HG03064 (cell line): ENCODE data around the gene OTUD5.
A peak's percentile ranks its signal among the peaks of the same experiment; 100 is the strongest.
"Not testable (repeated sequence)": the region's sequence is repeated elsewhere in the genome, so short reads cannot be mapped to it uniquely, and the experiment has no call there.

Source experiments
- ATAC-seq: cut with Tn5 transposase; IDR thresholded peaks from one replicate; pipeline ENCODE4 v1.9.1; 2021; ENCODE audit warnings: low read depth; ENCODE audit not compliant: unreplicated experiment

OTUD5 gene, protein sequence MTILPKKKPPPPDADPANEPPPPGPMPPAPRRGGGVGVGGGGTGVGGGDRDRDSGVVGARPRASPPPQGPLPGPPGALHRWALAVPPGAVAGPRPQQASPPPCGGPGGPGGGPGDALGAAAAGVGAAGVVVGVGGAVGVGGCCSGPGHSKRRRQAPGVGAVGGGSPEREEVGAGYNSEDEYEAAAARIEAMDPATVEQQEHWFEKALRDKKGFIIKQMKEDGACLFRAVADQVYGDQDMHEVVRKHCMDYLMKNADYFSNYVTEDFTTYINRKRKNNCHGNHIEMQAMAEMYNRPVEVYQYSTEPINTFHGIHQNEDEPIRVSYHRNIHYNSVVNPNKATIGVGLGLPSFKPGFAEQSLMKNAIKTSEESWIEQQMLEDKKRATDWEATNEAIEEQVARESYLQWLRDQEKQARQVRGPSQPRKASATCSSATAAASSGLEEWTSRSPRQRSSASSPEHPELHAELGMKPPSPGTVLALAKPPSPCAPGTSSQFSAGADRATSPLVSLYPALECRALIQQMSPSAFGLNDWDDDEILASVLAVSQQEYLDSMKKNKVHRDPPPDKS

DNA sequence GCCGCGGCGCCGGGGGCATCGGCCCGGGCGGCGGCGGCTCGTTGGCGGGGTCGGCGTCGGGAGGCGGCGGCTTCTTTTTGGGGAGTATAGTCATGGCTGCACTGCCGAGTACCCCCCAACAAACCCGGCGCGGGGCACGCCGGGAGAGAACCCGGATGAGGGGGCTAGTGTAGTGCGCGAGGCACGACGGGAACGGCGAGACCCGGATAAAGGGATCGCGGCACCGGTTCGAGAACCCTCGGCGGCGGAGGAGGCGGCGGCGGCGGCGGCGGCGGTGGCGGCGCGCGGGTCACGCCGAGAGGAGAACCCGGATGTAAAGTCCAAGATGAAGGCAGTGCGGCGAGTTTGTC is at the start of gene OTUD5:
Gene OTUD5, minus strand, starts transcription at position 131 of the 350 bp plus-strand sequence. Its CDS starts 37 bp downstream, at position 94.
- ATAC-seq = peak; percentile 39

GRCh38 chrX:49003696-49004095 is 46.3 kb upstream of the OTUD5 start:
- ATAC-seq = no peak

GRCh38 chrX:49002091-49002935 is 44.9 kb upstream of the OTUD5 start, which contains the start of gene GRIPAP1:
TSS of gene GRIPAP1 (minus strand) at chrX:49002264. CDS start at chrX:49002229, 35 bp downstream.
- ATAC-seq = peak; percentile 70

DNA sequence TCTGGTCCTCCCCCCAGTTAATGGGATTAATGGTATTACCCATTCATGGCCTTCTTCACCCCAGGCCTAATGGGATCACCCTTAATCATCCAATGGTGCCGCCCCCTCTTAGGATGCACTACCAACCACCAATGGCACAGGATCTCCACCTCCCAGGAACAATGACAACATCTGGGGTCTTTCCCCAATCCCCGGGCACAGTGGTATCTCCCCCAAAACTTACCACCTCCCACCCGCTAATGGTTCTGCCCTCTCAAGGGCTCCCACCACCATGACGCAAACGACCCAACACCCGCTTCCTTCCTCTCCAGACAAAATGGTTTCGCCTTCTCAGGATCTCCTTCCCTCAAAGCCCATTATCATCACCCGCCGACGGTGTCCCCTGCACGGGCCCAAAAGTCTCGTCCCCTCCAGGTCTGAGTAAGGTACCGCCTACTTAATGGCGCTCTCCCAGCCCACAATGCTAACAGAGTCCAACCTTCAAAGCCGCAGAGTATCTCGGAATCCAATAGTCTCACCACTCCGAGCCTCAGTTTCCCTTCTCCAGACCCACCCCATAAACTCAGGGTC is 44.2 kb upstream of the OTUD5 start:
- peak; percentile 25 for ATAC-seq

DNA sequence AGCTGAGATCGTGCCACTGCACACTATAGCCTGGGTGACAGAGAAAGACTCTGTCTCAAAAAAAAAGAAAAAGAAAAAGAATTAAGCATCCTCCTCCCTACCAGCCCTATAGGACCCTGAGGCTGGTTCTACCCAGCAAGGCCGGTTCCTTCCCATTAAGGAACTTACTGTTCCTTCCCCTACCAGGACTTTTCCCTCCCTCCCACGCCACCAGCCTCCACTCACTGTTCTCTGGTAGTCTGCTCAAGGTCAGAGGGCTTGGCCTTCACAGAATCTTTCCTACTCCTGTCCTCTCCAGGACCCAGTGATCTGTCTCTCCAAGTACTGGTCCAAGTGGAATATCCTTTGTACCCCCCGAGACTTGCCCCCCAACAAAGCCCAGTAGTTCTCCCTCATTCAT is 43.2 kb upstream of the OTUD5 start:
- no peak for ATAC-seq

GRCh38 chrX:48999030-48999429 is 41.6 kb upstream of the OTUD5 start:
- ATAC-seq = no peak

DNA sequence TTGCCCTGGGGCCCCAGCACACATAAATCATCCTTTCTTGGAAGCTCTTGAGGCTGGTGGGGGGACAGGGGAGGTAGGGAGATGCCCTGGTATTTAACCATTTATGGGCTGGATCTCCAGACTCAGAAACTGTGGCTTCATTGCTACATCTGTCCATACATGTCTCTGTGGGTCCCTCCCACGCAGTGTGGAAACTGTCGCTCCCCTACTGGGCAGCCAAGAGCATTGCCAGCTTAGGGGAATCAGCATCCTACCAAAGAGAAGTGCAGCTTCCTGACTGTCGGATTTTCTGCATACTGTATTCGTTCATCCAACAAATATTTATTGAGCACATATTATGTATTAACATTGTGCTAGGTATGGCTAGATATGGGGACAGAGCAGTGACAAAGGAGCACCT is 41.0 kb upstream of the OTUD5 start:
- ATAC-seq = no peak

- ATAC-seq = no peak
Measured at GRCh38 chrX:48997865-48998264, 40.5 kb upstream of the OTUD5 start.

DNA sequence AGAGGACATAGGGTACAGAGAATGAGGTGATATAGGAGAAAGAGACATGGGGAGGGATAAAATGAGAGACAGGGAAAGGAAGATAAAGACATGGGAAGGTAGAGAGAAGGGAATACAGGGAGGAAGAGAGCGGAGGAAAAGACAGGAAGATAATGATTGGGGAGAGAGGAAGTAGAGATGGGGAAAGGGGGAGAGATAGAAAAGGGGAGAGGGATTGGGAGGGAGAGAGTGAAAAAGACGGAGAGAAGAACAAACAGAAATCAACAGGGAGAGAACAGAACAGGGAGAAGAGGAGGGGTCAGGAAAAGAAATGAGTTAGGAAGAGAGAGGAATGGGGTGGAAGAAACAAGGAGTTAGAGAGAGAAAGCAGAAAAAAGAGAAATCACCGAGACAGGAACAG is 40.0 kb upstream of the OTUD5 start:
- ATAC-seq = no peak

DNA sequence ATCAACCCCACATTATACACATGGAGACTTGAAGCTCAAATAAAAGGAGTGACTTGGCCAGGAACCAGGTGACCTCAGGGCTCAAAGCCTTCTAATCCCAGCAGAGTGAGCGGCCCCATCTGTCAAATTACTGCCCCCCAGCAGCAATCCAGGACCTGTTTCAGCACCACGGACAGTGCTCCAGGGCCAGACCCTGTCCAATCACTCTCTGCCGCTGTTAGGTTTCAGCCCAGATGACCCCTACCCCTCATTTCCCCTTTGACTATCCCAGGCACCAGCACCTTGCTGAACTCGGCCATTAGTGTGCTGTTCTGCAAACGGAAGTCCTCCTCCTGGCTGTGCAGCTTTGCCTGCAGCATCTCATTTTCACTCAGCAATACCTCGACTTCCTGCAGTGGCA is 39.6 kb upstream of the OTUD5 start:
- no peak for ATAC-seq

DNA sequence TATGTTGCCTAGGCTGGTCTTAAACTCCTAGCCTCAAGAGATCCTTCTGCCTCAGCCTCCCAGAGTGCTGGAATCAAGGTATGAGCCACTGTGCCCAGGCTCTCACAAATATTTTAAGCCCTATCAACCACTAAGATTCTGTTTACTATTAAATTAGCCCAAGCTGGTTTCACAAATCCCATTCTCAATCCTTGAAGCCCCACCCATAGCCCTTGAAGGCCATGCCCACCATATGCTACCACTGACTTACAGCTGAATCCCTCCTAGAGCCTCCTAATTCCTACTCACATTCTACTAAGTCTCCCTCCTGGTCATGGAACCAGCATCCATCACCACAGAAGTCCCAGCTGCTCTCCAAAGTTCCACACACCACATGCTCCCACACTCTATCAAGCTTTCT is 34.9 kb upstream of the OTUD5 start:
- ATAC-seq = no peak

DNA sequence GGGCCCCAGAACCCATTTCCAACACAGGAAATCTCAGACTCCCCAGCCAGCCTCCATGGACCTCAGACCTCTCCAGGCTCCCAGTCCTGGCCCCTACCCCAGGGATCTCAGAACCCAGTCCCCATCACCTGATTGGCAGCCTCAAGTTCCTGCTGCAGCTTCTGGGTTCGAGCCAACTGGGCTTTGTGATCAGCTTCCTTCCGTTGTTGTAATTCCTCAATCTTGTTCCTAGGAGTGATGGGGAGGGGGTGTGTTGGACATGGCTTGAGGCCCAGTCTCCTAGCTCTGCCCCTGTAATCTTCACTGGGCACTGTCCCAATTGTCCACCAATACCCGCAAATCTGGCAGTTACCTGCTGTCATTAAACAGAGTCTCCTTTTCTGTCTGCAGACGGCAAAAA is 32.1 kb upstream of the OTUD5 start:
- no peak for ATAC-seq

DNA sequence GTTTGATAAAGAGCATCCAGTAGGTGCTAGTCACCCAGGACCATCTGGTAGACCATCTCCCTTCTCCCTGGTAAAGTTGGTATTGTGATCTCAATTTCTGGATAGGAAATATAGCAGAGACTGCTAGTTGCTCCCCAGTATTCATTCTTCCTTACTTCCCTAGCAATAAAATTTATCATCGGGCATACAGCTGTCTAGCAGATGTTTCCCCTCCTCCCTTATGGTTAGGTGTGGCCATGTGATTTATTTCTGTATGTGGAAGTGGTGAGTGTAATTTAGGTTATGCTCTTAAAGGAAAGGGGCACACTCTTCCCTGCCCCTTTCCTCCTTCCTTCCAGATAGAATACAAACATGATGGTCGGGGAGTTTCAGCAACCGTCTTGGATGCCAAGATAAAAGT is 26.5 kb upstream of the OTUD5 start:
- ATAC-seq = no peak

DNA sequence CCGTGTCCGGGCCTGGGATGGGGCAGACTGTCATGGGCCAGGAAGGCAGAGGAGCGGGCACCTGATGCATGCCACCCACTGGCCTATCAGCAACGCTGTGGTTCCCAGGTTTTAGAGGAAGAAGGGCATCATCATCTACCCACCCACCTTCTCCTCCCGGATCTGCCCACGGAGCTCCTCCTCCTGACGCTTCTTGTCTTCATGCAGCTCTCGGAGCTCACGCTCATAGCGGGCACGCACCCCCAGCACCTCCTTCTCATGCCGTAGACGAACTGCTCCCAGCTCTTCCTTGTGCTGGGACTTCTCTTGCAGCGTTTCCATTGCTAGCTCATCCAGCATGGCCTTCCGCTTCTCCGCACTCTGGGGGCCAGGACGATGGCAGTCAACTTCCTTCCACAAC is 25.7 kb upstream of the OTUD5 start:
- no peak for ATAC-seq

- no peak for ATAC-seq
Measured at GRCh38 chrX:48981178-48981577, 23.8 kb upstream of the OTUD5 start.

DNA sequence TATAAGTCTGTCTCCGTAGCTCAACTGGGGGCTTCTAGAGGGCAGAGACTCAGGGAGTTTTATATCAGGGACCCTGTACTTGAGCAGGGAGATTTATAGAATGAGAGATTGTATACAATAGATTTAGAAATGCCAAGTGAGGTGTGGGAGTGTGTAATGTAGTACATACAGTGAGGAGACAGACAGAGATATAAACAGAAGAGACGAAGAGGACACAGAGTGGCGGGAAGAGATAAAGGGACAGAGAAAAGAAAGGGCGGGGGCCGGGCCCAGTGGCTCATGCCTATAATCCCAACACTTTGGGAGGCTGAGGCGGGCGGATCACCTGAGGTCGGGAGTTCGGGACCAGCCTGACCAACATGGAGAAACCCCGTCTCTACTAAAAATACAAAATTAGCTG is 22.9 kb upstream of the OTUD5 start:
- ATAC-seq = not testable (repeated sequence)

DNA sequence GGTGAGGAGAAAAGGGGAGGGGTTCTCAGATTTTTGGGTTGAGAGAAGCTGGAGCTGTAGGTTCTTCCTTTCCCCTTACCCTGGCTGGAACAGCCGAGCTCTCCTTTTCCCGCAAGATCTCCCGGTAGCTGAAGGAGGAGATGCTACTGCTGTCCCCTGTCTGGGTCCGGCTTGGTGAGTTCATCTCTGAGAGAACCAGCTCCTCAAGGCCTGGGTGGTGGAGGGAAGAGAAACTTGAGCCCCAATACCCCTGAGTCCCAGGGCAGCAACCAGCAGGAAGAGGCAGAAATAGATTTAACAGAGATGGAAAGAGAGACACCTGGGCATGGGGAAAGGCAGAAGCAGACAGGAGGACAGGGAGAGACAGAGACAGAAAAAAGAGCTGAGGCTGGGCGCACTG is 20.8 kb upstream of the OTUD5 start:
- no peak for ATAC-seq

DNA sequence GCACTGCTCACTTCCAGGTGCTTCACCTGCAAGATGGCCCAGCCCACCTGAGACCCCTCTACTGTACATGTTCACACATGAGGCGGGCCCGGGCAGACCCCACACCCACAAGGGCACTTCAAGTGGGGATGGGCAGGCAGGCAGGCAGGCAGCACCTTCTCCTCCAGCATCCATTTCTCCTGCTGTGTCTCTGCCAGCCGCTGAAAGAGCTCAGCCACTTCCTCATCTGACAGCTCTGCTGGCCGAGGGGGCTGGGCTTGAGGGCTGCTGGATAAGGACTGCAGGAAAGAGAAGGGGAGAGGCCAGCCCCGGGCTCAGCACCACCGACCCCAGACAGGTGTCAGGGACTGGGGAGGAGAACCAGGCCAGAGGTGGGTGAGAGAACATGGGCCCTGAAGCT is 18.7 kb upstream of the OTUD5 start:
- ATAC-seq = no peak

DNA sequence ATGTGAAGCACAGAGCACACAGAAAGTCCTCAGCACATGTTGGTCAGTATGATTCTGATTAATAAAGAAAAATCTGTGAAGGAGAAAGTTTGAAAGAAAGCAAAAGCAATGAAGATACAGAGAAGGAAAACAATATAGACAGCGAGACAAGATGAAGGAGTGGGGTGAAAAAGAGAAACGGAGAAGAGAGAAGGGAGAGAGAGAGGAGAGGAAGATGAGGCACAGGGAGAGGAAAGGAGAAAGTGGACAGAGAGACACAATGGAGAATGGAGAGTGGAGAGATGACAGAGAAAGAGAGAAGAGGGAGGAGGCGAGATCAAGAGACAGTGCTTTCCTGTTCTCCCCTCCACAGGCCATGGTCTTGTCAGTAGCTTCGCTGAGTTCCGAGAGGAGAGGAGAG is 18.1 kb upstream of the OTUD5 start:
- no peak for ATAC-seq

GRCh38 chrX:48975041-48975440 is 17.6 kb upstream of the OTUD5 start:
- no peak for ATAC-seq

DNA sequence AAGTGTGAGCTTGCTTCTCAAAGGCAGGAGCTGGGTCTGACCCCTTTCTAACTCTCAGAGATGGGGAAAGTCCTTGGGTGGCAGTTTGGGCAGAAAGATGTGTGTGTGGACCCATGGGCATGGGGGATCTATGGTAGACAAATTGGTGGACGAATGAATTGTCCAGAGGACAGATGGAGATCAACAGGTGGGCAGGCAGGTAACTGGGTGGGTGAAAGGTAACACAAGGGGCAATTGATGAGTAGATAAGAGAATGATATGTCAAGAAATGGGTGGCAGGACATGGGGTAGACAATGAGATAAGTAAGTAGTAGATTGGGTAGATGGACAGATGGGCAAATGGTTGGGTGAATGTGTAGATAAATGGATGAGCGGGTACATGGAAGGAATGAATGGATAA is 17.2 kb upstream of the OTUD5 start:
- no peak for ATAC-seq
